HG03439 (cell line): ENCODE data around the gene TCP11L1.
"Not testable (repeated sequence)": the region's sequence is repeated elsewhere in the genome, so short reads cannot be mapped to it uniquely, and the experiment has no call there.

Experiments
- ATAC-seq: cut with Tn5 transposase; IDR thresholded peaks from one replicate; pipeline ENCODE4 v1.9.1; 2021; ENCODE audit warnings: mild to moderate bottlenecking, moderate library complexity; ENCODE audit not compliant: unreplicated experiment

Gene TCP11L1

GRCh38 chr11:33064866-33065265 lies 25.5 kb downstream of the TCP11L1 start:
- ATAC-seq = no peak

DNA sequence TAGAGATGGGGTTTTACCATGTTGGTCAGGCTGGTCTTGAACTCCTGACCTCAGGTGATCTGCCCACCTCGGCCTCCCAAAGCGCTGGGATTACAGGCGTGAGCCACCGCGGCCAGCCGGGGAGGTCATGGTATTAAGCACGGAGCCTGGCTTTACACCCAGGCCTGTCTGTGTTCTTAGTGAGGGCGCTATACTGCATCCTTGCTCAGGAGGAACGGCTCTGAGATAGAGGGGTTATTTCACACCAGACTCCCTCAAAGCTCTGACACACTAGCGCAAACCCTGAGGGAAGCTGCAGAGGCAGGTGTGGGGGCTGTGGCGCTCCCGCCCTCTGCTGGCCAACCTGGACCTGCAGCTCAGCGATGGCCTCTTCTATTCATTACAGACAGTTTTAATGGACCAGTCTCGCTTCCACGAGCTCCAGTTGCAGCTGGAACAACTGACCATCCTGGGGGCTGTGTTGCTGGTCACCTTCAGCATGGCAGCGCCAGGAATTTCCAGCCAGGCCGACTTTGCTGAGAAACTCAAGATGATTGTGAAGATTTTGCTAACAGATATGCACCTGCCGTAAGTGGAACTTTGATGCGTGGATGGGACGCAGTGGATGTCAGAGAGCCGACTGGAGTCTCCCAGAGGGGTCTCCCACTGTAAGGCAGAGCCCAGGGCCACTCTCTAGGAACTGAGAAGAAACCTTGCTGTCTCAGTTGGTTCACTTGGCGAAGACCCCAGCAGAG lies 26.2 kb downstream of the TCP11L1 start:
- ATAC-seq = no peak

- no peak for ATAC-seq
Measured at GRCh38 chr11:33067294-33067693, 27.9 kb downstream of the TCP11L1 start.

- ATAC-seq = no peak
Measured at GRCh38 chr11:33068611-33069340, 29.4 kb downstream of the TCP11L1 start.

DNA sequence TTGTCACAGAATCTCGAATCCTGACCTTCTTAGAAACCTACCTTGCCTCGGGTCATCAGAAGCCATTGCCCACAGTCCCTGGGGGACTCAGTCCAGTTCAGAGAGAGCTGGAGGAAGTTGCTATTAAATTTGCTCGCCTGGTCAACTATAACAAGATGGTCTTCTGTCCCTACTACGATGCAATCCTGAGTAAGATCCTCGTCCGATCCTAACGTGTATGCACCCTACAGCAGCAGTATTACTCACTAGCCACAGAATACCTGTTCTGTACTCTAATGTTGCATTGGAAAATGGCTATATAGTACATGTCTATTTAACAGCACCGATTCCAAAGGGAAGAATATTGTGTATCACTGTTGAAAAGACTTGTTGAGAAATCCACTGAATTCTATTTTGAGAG lies 33.1 kb downstream of the TCP11L1 start:
- ATAC-seq = no peak

DNA sequence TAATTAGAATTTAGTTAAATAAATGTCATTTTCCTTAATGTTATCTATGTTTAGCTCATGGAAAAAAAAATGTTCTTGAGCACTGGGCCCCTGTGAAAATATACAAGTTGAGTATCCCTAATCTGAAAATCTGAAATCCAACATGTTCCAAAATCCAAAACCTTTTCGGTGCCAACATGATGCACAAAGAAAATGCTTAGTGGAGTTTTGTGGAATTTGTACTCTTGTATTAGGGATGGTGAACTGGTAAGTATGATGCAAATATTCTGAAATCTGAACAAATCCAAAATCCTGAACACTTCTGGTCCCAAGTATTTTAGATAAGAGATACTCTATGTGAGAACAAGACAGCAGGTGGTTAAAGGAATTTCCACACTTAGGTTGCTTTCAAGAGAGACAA lies 44.5 kb downstream of the TCP11L1 start:
- no peak for ATAC-seq

DNA sequence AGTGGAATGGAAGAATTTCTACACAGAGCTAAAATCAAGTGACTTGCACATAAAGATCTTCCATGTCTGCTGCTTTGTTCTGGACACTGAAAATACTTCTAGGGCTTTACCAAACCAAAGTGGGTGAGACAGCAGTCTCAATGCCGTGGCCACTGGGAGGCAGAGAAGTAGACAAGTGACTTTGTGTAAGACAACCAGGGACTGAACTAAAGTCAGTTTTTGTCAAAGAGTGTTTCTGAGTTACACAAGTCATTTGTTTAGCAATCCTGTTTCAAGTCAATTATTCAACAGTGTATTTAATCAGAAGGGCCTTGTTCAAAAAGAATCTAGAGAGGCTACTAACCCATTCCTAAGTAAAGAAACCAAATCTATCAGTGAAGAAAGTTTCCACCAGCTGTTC lies 46.6 kb downstream of the TCP11L1 start:
- ATAC-seq = no peak

- no peak for ATAC-seq
Measured at GRCh38 chr11:33089776-33090175, 50.4 kb downstream of the TCP11L1 start.

- ATAC-seq = no peak
Measured at GRCh38 chr11:33094157-33094556, 54.8 kb downstream of the TCP11L1 start.

DNA sequence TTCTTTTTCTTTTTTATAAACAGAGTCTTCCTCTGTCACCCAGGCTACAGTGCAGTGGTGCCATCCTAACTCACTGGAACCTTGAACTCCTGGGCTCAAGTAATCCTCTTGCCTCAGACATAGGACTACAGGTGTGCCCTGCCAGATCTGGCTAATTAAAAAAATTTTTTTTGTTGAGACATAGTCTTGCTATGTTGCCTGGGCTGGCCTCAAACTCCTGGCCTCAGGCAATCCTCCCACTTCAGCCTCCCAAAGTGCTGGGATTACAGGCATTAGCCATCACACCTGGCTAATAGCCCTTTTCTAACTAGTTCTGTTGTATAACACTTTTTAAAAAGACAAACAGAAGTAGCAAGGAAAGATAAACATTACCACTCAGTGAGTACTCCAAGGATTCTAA lies 64.5 kb downstream of the TCP11L1 start:
- no peak for ATAC-seq

DNA sequence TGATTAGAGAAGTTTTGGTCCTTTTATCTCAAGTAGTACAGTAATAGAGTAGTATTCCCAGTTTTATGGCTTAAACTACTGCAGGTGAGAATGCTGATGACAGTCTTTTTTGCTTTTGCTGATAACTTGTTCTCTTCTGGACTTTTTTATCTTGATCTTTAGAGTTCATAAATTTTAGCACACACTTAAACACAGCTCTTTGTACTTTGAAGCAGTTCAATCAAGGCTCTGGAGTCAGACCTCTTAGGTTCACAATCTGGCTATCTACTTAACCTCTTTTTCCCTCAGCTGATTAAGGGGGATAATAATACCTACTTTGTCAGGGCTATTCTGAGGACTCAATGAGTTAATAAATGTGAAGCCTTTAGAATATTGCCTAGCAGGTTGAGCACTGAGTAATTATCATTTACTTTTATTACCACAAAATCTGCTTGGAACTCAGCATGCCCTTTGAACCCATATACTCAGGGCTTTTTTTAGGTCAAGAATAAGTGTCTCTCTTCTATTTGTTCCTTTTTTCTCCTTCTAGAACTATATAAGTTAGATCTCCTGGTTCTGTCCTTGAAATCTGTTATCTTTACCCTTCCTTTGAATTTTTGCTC lies 70.0 kb downstream of the TCP11L1 start:
- no peak for ATAC-seq

GRCh38 chr11:33110083-33110482 lies 70.7 kb downstream of the TCP11L1 start:
- ATAC-seq = no peak

GRCh38 chr11:33116535-33116934 lies 77.2 kb downstream of the TCP11L1 start:
- no peak for ATAC-seq

GRCh38 chr11:33122696-33123095 lies 83.3 kb downstream of the TCP11L1 start:
- ATAC-seq = not testable (repeated sequence)
